HEK293 (cell line): Measurements from ENCODE around the gene GIMD1.
A peak's percentile ranks its signal among the peaks of the same experiment; 100 is the strongest.

ENCODE experiments used
- BCL11B ChIP-seq: fragments of 450-650 bp; formaldehyde crosslinking; IDR thresholded peaks from 2 replicates; pipeline ENCODE4 v1.5.1; 2016; ENCODE audit warnings: low read depth, missing biosample characterization, missing genetic modification characterization
- GLI2 ChIP-seq: fragments of 450-650 bp; formaldehyde crosslinking; IDR thresholded peaks from 2 replicates; pipeline ENCODE4; 2017; ENCODE audit warnings: missing biosample characterization, missing genetic modification characterization, low read depth, borderline replicate concordance
- HOXC10 ChIP-seq: sonication (generic); formaldehyde crosslinking; IDR thresholded peaks from 2 replicates; pipeline ENCODE4 v1.8.1; 2023; ENCODE audit warnings: mild to moderate bottlenecking, missing genetic modification reagents
- KLF16 ChIP-seq: fragments of 450-650 bp; formaldehyde crosslinking; IDR thresholded peaks from 2 replicates; pipeline ENCODE4 v1.5.1; 2017; ENCODE audit warnings: missing biosample characterization, missing genetic modification characterization
- KLF8 ChIP-seq: fragments of 450-650 bp; formaldehyde crosslinking; IDR thresholded peaks from 2 replicates; pipeline ENCODE4 v1.5.1; 2016; ENCODE audit warnings: missing biosample characterization, missing genetic modification characterization
- MZF1 ChIP-seq: fragments of 450-650 bp; formaldehyde crosslinking; IDR thresholded peaks from 2 replicates; pipeline ENCODE4 v1.5.1; 2017; ENCODE audit warnings: missing biosample characterization, missing genetic modification characterization, borderline replicate concordance
- OSR2 ChIP-seq: fragments of 450-650 bp; formaldehyde crosslinking; IDR thresholded peaks from 2 replicates; pipeline ENCODE4 v1.5.1; 2016; ENCODE audit warnings: missing biosample characterization, missing genetic modification characterization
- REST ChIP-seq: fragments of 450-650 bp; formaldehyde crosslinking; IDR thresholded peaks from 2 replicates; pipeline ENCODE4 v1.5.1; 2016; ENCODE audit warnings: missing biosample characterization, missing genetic modification characterization
- SALL2 ChIP-seq: fragments of 450-650 bp; formaldehyde crosslinking; IDR thresholded peaks from 2 replicates; pipeline ENCODE4 v1.5.0; 2017; ENCODE audit warnings: missing biosample characterization, mild to moderate bottlenecking, missing genetic modification characterization, borderline replicate concordance
- SETDB1 ChIP-seq: IDR thresholded peaks from one replicate; pipeline ENCODE4 v1.6.1; 2017; ENCODE audit warnings: mild to moderate bottlenecking, low read length, moderate library complexity, mixed read lengths; ENCODE audit not compliant: insufficient read length
- SP2 ChIP-seq: fragments of 450-650 bp; formaldehyde crosslinking; IDR thresholded peaks from 2 replicates; pipeline ENCODE4 v1.5.1; 2016; ENCODE audit warnings: missing biosample characterization, missing genetic modification characterization
- SP7 ChIP-seq: fragments of 450-650 bp; formaldehyde crosslinking; IDR thresholded peaks from 2 replicates; pipeline ENCODE4 v1.5.1; 2016; ENCODE audit warnings: missing biosample characterization, missing genetic modification characterization
- TCF7L2 ChIP-seq: IDR thresholded peaks from 2 replicates; pipeline ENCODE4 v1.6.1; 2011; ENCODE audit warnings: low read depth, mild to moderate bottlenecking, inconsistent platforms, low read length, moderate library complexity, borderline replicate concordance
- WT1 ChIP-seq: fragments of 450-650 bp; formaldehyde crosslinking; IDR thresholded peaks from 2 replicates; pipeline ENCODE4 v1.5.1; 2016; ENCODE audit warnings: missing biosample characterization, missing genetic modification characterization
- ZBTB48 ChIP-seq: fragments of 450-650 bp; formaldehyde crosslinking; IDR thresholded peaks from 2 replicates; pipeline ENCODE4 v1.5.1; 2016; ENCODE audit warnings: missing biosample characterization, missing genetic modification characterization
- ZBTB8A ChIP-seq: fragments of 450-650 bp; formaldehyde crosslinking; IDR thresholded peaks from 2 replicates; pipeline ENCODE4 v1.5.1; 2016; ENCODE audit warnings: missing biosample characterization, missing genetic modification characterization
- ZFHX2 ChIP-seq: fragments of 450-650 bp; formaldehyde crosslinking; conservative IDR thresholded peaks from 2 replicates; pipeline ENCODE4 v1.5.1; 2016; ENCODE audit warnings: missing biosample characterization, missing genetic modification characterization
- ZNF10 ChIP-seq: fragments of 450-650 bp; formaldehyde crosslinking; IDR thresholded peaks from 2 replicates; pipeline ENCODE4 v1.5.1; 2017; ENCODE audit warnings: missing biosample characterization, missing genetic modification characterization
- ZNF155 ChIP-seq: fragments of 450-650 bp; formaldehyde crosslinking; IDR thresholded peaks from 2 replicates; pipeline ENCODE4 v1.5.1; 2016; ENCODE audit warnings: missing biosample characterization, missing genetic modification characterization
- ZNF202 ChIP-seq: fragments of 450-650 bp; formaldehyde crosslinking; IDR thresholded peaks from 2 replicates; pipeline ENCODE4 v1.5.1; 2016; ENCODE audit warnings: missing biosample characterization, missing genetic modification characterization, borderline replicate concordance
- ZNF214 ChIP-seq: fragments of 450-650 bp; formaldehyde crosslinking; IDR thresholded peaks from 2 replicates; pipeline ENCODE4 v1.5.1; 2017; ENCODE audit warnings: missing biosample characterization, mild to moderate bottlenecking, missing genetic modification characterization, borderline replicate concordance
- ZNF26 ChIP-seq: fragments of 450-650 bp; formaldehyde crosslinking; IDR thresholded peaks from 2 replicates; pipeline ENCODE4 v1.5.1; 2016; ENCODE audit warnings: missing biosample characterization, missing genetic modification characterization
- ZNF302 ChIP-seq: fragments of 450-650 bp; formaldehyde crosslinking; IDR thresholded peaks from 2 replicates; pipeline ENCODE4 v1.5.1; 2016; ENCODE audit warnings: missing biosample characterization, missing genetic modification characterization, low read depth
- ZNF324 ChIP-seq: fragments of 450-650 bp; formaldehyde crosslinking; IDR thresholded peaks from 2 replicates; pipeline ENCODE4 v1.5.1; 2016; ENCODE audit warnings: missing biosample characterization, missing genetic modification characterization
- ZNF501 ChIP-seq: fragments of 450-650 bp; formaldehyde crosslinking; IDR thresholded peaks from 2 replicates; pipeline ENCODE4 v1.5.1; 2016; ENCODE audit warnings: missing biosample characterization, missing genetic modification characterization
- ZNF596 ChIP-seq: fragments of 450-650 bp; IDR thresholded peaks from 2 replicates; pipeline ENCODE4 v1.5.0; 2018; ENCODE audit warnings: missing biosample characterization, mild to moderate bottlenecking, missing genetic modification characterization, moderate library complexity
- ZNF621 ChIP-seq: fragments of 450-650 bp; formaldehyde crosslinking; IDR thresholded peaks from 2 replicates; pipeline ENCODE4 v1.5.1; 2017; ENCODE audit warnings: missing biosample characterization, missing genetic modification characterization
- ZNF704 ChIP-seq: fragments of 450-650 bp; formaldehyde crosslinking; IDR thresholded peaks from 2 replicates; pipeline ENCODE4 v1.5.1; 2016; ENCODE audit warnings: missing biosample characterization, missing genetic modification characterization
- ZNF791 ChIP-seq: fragments of 450-650 bp; formaldehyde crosslinking; IDR thresholded peaks from 2 replicates; pipeline ENCODE4 v1.5.1; 2016; ENCODE audit warnings: missing biosample characterization, missing genetic modification characterization
- ZNF843 ChIP-seq: fragments of 450-650 bp; formaldehyde crosslinking; IDR thresholded peaks from 2 replicates; pipeline ENCODE4 v1.5.1; 2016; ENCODE audit warnings: missing biosample characterization, missing genetic modification characterization
- TF ChIP-seq, protein P1 (sequence below): fragments of 450-650 bp; formaldehyde crosslinking; IDR thresholded peaks from 2 replicates; pipeline ENCODE4 v1.5.1; 2016; ENCODE audit warnings: missing biosample characterization, missing genetic modification characterization

GIMD1 gene

DNA sequence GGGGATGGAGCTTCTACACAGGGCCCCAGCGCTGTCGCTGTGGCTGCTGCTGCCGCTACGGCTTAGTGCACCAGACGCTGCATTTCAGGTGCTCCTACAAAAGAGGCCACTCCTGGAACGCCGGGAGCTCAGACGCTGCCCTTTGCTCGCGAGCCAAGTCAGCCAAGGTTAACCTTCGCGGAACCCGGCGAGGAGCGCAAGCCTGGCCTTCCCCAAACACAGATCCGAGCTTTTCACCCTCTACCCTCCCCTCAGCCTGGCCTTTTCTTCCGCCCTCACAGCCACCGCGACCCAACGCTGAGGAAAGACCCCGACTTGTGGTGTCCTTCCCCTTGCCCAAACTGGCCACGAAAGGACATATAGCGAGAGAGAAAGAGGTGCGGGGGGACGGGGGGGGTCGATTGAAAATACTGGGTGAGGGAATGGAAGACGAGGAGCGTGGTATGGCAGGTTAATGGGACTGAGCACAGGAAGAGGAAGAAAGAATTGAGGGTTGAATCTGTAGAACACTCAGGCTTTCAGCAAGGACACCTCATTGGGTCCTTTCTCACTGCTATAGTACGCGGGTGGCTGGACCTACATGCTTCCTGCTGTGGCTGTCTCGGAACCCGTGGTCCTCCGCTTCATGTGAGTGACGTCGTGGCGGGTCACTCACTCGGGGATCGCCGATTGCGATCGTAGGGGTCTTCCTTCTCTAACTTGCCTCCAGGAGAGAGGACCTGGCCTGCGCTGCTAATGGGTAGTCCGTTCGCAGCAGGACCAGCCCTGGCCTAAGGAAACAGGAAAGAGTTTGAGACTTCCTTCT lies 52.4 kb downstream of the GIMD1 start, which contains the start of the genes AIMP1 and TBCK (continued):
- peak; percentile 79 for TF ChIP-seq ZBTB48
- TF ChIP-seq SALL2, result no peak
- TF ChIP-seq SP7 (tag by site-specific recombination), result peak; percentile 53
- TF ChIP-seq ZNF704 (tag by site-specific recombination), result no peak
- no peak for TF ChIP-seq TCF7L2
- TF ChIP-seq ZNF596 (tag by site-specific recombination), result no peak
- no peak for TF ChIP-seq SETDB1
- TF ChIP-seq ZBTB8A (tag by site-specific recombination), result peak; percentile 41; the same call in 1 of the 2 replicates
- TF ChIP-seq, protein P1, sequence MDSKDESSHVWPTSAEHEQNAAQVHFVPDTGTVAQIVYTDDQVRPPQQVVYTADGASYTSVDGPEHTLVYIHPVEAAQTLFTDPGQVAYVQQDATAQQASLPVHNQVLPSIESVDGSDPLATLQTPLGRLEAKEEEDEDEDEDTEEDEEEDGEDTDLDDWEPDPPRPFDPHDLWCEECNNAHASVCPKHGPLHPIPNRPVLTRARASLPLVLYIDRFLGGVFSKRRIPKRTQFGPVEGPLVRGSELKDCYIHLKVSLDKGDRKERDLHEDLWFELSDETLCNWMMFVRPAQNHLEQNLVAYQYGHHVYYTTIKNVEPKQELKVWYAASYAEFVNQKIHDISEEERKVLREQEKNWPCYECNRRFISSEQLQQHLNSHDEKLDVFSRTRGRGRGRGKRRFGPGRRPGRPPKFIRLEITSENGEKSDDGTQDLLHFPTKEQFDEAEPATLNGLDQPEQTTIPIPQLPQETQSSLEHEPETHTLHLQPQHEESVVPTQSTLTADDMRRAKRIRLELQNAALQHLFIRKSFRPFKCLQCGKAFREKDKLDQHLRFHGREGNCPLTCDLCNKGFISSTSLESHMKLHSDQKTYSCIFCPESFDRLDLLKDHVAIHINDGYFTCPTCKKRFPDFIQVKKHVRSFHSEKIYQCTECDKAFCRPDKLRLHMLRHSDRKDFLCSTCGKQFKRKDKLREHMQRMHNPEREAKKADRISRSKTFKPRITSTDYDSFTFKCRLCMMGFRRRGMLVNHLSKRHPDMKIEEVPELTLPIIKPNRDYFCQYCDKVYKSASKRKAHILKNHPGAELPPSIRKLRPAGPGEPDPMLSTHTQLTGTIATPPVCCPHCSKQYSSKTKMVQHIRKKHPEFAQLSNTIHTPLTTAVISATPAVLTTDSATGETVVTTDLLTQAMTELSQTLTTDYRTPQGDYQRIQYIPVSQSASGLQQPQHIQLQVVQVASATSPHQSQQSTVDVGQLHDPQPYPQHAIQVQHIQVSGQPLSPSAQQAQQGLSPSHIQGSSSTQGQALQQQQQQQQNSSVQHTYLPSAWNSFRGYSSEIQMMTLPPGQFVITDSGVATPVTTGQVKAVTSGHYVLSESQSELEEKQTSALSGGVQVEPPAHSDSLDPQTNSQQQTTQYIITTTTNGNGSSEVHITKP (tag by site-specific recombination), result peak; percentile 71
- TF ChIP-seq WT1, result no peak
- TF ChIP-seq ZNF302 (tag by site-specific recombination), result no peak
- TF ChIP-seq ZNF26, result no peak
- TF ChIP-seq ZNF791 (tag by site-specific recombination), result no peak
- TF ChIP-seq OSR2, result no peak
- TF ChIP-seq MZF1, result no peak
- no peak for TF ChIP-seq HOXC10
- peak; percentile 81 for TF ChIP-seq REST (tag by site-specific recombination)
- no peak for TF ChIP-seq ZNF324 (tag by site-specific recombination)
- TF ChIP-seq KLF8 (tag by site-specific recombination), result peak; percentile 47; the same call in 1 of the 2 replicates
- peak; percentile 47; the same call in 1 of the 2 replicates for TF ChIP-seq ZNF501 (tag by site-specific recombination)
- TF ChIP-seq ZNF621, result no peak
- TF ChIP-seq BCL11B (tag by site-specific recombination), result no peak
- TF ChIP-seq KLF16, result no peak; the same call in 1 of the 2 replicates
- peak; percentile 21; the same call in 1 of the 2 replicates for TF ChIP-seq ZFHX2 (tag by site-specific recombination)
- 0 out of 2 replicates have a peak, but pooled peaks have one; percentile 51 for TF ChIP-seq ZNF843 (tag by site-specific recombination)
- TF ChIP-seq SP2 (tag by site-specific recombination), result peak; percentile 24; the same call in 1 of the 2 replicates
- no peak for TF ChIP-seq GLI2
- TF ChIP-seq ZNF155 (tag by site-specific recombination), result no peak
- no peak for TF ChIP-seq ZNF214
- TF ChIP-seq ZNF10 (tag by site-specific recombination), result 0 out of 2 replicates have a peak, but pooled peaks have one; percentile 37
- no peak for TF ChIP-seq ZNF202 (tag by site-specific recombination)
